ENCODE data around the gene TNS4. TPM values are rescaled to one million over a fixed set of nuclear protein-coding genes. Genes with fewer than 3 reads are reported as not detected.

TNS4 gene
- total RNA-seq, 1 donor from 2014 or later = not detected

DNA sequence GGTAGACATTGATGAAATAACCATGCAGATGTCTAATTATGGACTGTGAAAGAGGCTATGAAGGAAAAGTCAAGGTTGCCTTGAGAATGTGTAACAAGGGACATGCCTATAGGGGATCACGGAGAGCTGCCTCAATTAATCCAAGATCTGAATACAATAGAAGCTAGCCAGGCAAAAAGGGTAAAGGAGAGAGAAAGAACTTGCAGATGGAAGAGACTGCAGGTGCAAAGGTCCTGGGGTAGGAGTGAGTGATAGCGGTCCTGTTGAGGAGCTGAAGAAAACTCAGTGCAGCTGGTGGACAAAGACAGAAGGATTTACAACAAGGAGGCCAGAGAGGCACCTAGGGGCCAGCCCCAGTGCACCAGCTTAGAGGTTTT lies 15.9 kb upstream of the TNS4 start:
- H3K27me3 Mint-ChIP-seq (ENCODE audit: low read depth) = peaks cover 6% of the 10 kb centered on the region
- H3K4me3 Mint-ChIP-seq = no peak overlapping the region
- no peaks in the 10 kb centered on the region for H3K9me3 Mint-ChIP-seq
- H3K4me1 Mint-ChIP-seq = no peaks in the 10 kb centered on the region
- H3K27ac Mint-ChIP-seq (ENCODE audit: unreplicated experiment) = no peak overlapping the region
- no peaks in the 10 kb centered on the region for H3K36me3 Mint-ChIP-seq (ENCODE audit: low read depth)
- TF ChIP-seq, protein P1, sequence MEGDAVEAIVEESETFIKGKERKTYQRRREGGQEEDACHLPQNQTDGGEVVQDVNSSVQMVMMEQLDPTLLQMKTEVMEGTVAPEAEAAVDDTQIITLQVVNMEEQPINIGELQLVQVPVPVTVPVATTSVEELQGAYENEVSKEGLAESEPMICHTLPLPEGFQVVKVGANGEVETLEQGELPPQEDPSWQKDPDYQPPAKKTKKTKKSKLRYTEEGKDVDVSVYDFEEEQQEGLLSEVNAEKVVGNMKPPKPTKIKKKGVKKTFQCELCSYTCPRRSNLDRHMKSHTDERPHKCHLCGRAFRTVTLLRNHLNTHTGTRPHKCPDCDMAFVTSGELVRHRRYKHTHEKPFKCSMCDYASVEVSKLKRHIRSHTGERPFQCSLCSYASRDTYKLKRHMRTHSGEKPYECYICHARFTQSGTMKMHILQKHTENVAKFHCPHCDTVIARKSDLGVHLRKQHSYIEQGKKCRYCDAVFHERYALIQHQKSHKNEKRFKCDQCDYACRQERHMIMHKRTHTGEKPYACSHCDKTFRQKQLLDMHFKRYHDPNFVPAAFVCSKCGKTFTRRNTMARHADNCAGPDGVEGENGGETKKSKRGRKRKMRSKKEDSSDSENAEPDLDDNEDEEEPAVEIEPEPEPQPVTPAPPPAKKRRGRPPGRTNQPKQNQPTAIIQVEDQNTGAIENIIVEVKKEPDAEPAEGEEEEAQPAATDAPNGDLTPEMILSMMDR (conservative IDR thresholded peaks at IDR 0.05) = no peak
- no peak for DNase-seq (ENCODE audit: low read depth, low spot score)

DNA sequence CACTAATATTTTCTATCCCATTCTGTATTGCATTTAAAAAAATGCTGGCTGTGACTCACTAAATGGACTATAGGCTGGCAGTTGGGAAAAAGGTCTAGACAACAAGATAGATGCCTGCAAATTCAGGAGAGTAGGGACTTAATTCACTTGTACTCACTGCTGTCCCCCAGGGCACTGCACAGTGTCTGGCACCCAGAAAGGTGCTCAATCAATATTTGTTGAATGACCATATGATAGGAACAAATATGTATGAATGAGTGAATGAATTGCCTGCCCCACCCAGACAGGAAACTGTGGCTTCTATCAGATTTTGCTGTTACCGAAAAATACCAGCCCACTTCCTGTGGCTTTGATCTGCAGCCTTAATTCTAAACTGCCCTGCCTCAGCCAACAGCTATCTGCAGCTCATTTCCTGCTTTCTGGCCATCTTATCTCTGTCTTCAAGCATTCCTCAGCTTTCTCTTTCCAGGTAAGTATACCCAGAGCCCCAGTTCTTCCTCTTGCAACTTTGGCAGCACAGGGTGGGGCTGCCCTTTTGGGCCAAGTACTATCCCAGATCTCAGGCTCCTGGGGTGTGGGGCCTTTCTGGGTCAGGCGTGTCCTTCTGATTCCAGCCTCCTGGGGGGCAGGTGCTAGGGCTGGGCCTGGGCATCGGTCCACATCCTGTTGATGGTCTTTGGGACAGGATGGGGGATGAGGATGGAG lies 15.3 kb upstream of the TNS4 start:
- TF ChIP-seq, protein P1 (conservative IDR thresholded peaks at IDR 0.05) = no peak
- Mint-ChIP-seq H3K4me3 (no peak overlapping the region), H3K9me3 (no peaks in the 10 kb centered on the region), H3K36me3 (ENCODE audit: low read depth) (no peaks in the 10 kb centered on the region), H3K4me1 (no peaks in the 10 kb centered on the region), H3K27ac (ENCODE audit: unreplicated experiment) (no peak overlapping the region), H3K27me3 (ENCODE audit: low read depth) (peaks cover 6% of the 10 kb centered on the region)
- DNase-seq (ENCODE audit: low read depth, low spot score) = no peak

DNA sequence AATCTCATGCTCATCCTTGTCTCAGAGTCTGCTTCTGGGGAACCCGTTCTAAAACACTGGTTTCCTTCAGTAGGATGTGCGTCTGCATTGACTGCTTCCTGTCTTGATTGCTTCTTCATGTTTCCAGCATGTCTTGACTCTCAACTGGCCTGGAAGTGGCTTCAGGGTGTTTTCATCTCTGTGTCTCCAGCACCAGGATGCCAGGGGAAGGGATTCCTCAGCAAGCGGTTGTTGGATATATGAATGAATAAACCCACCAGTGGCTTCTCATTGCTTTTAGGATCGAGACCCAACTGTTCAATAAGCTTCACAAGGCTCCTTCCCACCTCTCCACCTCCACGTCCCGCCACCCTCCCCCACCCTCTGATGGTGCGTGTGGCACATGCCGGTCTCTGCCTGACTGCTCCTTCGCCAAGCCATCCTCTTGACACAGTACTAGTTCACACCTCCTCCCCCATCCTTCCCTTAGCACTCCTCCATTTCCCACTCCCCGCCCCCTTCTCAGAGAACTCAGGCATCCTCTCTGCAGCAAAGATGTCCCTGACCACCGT lies 14.1 kb upstream of the TNS4 start:
- H3K27ac Mint-ChIP-seq (ENCODE audit: unreplicated experiment) = no peak overlapping the region
- TF ChIP-seq, protein P1 (conservative IDR thresholded peaks at IDR 0.05) = no peak
- H3K4me1 Mint-ChIP-seq = no peaks in the 10 kb centered on the region
- H3K36me3 Mint-ChIP-seq (ENCODE audit: low read depth) = no peaks in the 10 kb centered on the region
- no peaks in the 10 kb centered on the region for H3K9me3 Mint-ChIP-seq
- DNase-seq (ENCODE audit: low read depth, low spot score) = no peak
- H3K4me3 Mint-ChIP-seq = no peak overlapping the region
- peaks cover 6% of the 10 kb centered on the region for H3K27me3 Mint-ChIP-seq (ENCODE audit: low read depth)

DNA sequence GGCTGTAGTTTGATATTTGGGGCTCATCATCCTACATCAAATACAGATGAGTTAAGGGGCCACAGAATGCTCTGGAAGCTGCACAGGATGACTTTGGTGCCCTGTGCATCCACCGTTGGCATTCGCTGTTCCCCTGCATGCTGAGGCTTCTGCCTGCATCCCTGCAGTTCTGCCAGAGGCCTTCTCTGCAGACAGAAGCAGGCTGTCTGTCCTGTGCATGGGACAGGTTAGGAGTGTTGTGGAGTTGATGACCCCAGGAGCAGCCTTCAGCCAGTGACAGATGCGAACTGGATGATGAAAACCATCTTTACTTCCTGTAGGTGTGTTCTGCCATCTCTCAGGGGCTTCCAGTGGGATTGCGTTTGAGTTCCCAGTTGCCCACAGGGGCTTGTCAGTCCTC lies 13.6 kb upstream of the TNS4 start:
- no peak for DNase-seq (ENCODE audit: low read depth, low spot score)
- TF ChIP-seq, protein P1 (conservative IDR thresholded peaks at IDR 0.05) = no peak
- no peaks in the 10 kb centered on the region for H3K36me3 Mint-ChIP-seq (ENCODE audit: low read depth)
- H3K27ac Mint-ChIP-seq (ENCODE audit: unreplicated experiment) = no peak overlapping the region
- no peak overlapping the region for H3K4me3 Mint-ChIP-seq
- H3K9me3 Mint-ChIP-seq = no peaks in the 10 kb centered on the region
- H3K4me1 Mint-ChIP-seq = no peaks in the 10 kb centered on the region
- peaks cover 6% of the 10 kb centered on the region for H3K27me3 Mint-ChIP-seq (ENCODE audit: low read depth)

DNA sequence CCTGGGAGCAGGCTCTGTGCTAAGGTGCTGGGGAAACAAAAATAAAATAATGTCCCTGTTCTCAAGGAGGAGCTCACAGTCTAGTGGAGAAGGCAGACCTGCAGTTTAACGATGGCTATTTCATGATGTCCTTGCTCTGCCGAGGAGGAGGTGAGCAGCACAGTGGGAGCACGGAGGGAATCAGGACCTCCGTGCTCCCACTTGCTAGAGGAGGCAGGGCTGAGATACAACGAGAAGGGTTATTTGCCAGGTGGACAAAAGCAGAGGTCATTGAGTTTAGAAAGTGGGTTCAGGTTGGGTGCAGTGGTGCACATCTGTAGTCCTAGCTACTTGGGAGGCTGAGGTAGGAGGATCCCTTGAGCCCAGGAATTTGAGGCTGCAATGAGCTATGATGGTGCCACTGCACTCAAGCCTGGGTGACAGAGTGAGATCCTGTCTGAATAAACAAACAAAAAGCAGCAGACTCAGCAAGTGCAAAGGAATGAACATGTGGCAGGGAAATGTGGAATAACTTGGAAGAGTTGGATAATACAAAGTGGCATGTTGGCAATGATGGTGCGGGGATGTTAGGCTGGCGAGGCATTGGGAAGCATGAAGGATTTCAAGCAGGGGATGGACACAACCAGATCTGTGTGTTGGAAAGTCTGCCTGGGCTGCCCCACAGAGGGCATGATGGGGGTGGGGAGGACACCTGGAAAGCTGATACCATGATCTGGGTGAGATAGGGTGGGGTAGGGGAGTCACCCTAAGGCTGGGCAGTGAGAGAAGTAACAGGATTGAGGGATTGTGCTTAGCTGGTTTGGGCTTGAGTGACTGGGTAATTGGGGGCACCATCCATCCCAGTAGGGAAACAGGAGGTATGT lies 12.8 kb upstream of the TNS4 start:
- Mint-ChIP-seq H3K36me3 (ENCODE audit: low read depth) (no peaks in the 10 kb centered on the region), H3K4me1 (no peaks in the 10 kb centered on the region), H3K4me3 (no peak overlapping the region), H3K27ac (ENCODE audit: unreplicated experiment) (no peak overlapping the region), H3K9me3 (no peaks in the 10 kb centered on the region), H3K27me3 (ENCODE audit: low read depth) (peaks cover 6% of the 10 kb centered on the region)
- TF ChIP-seq, protein P1 (conservative IDR thresholded peaks at IDR 0.05) = no peak
- DNase-seq (ENCODE audit: low read depth, low spot score) = no peak
